Measurements from ENCODE around the gene NFE2L1.
A peak's percentile ranks its signal among the peaks of the same experiment; 100 is the strongest.

NFE2L1 gene

GRCh38 chr17:48023400-48024148, 24.6 kb upstream of the NFE2L1 start:
- Histone ChIP-seq H3K9me3 (ENCODE audit: control insufficient read depth in 1 of 2, low read length in 2 of 2) (no peaks in the 10 kb centered on the region), H3K27me3 (ENCODE audit: control insufficient read depth in 1 of 2, insufficient read depth in 2 of 2, low read length in 2 of 2) (peaks cover 11 to 17% of the 10 kb centered on the region in 2 donors), H3K4me1 (ENCODE audit: control insufficient read depth in 1 of 2, insufficient read depth in 2 of 2, low read length in 2 of 2) (peaks cover 31 to 37% of the 10 kb centered on the region in 2 donors), H3K27ac (ENCODE audit: low read depth, low read length) (no peak overlapping the region), H3K9ac (ENCODE audit: low read depth in 1 of 2, low read length in 2 of 2) (peak overlapping the region in 1 of 2 donors; percentile 25), H3K4me3 (ENCODE audit: low read depth in 1 of 2, low read length in 2 of 2) (peak overlapping the region; percentile 71 to 76), H3K36me3 (ENCODE audit: control insufficient read depth in 1 of 2, insufficient read depth in 2 of 2, low read length in 2 of 2) (no peaks in the 10 kb centered on the region)

GRCh38 chr17:48024149-48025039, 23.8 kb upstream of the NFE2L1 start:
- Histone ChIP-seq H3K27me3 (ENCODE audit: control insufficient read depth in 1 of 2, insufficient read depth in 2 of 2, low read length in 2 of 2) (peaks cover 11 to 17% of the 10 kb centered on the region in 2 donors), H3K36me3 (ENCODE audit: control insufficient read depth in 1 of 2, insufficient read depth in 2 of 2, low read length in 2 of 2) (no peaks in the 10 kb centered on the region), H3K4me1 (ENCODE audit: control insufficient read depth in 1 of 2, insufficient read depth in 2 of 2, low read length in 2 of 2) (peaks cover 31 to 37% of the 10 kb centered on the region in 2 donors), H3K9me3 (ENCODE audit: control insufficient read depth in 1 of 2, low read length in 2 of 2) (no peaks in the 10 kb centered on the region), H3K27ac (ENCODE audit: low read depth, low read length) (no peak overlapping the region), H3K9ac (ENCODE audit: low read depth in 1 of 2, low read length in 2 of 2) (peak overlapping the region in 1 of 2 donors; percentile 20), H3K4me3 (ENCODE audit: low read depth in 1 of 2, low read length in 2 of 2) (peak overlapping the region; percentile 71 to 76)

GRCh38 chr17:48025040-48025903, 22.9 kb upstream of the NFE2L1 start:
- peak overlapping the region; percentile 78 to 84 for H3K4me3 ChIP-seq (ENCODE audit: low read depth in 1 of 2, low read length in 2 of 2)
- H3K27me3 ChIP-seq (ENCODE audit: control insufficient read depth in 1 of 2, insufficient read depth in 2 of 2, low read length in 2 of 2): peaks cover 11 to 17% of the 10 kb centered on the region in 2 donors
- H3K36me3 ChIP-seq (ENCODE audit: control insufficient read depth in 1 of 2, insufficient read depth in 2 of 2, low read length in 2 of 2): no peaks in the 10 kb centered on the region
- no peaks in the 10 kb centered on the region for H3K9me3 ChIP-seq (ENCODE audit: control insufficient read depth in 1 of 2, low read length in 2 of 2)
- H3K27ac ChIP-seq (ENCODE audit: low read depth, low read length): no peak overlapping the region
- peak overlapping the region; percentile 24 to 74 for H3K9ac ChIP-seq (ENCODE audit: low read depth in 1 of 2, low read length in 2 of 2)
- peaks cover 31 to 37% of the 10 kb centered on the region in 2 donors for H3K4me1 ChIP-seq (ENCODE audit: control insufficient read depth in 1 of 2, insufficient read depth in 2 of 2, low read length in 2 of 2)

GRCh38 chr17:48025904-48026501, 22.2 kb upstream of the NFE2L1 start:
- H3K4me1 ChIP-seq (ENCODE audit: control insufficient read depth in 1 of 2, insufficient read depth in 2 of 2, low read length in 2 of 2): peaks cover 31 to 37% of the 10 kb centered on the region in 2 donors

GRCh38 chr17:48026502-48027321, 21.4 kb upstream of the NFE2L1 start:
- Histone ChIP-seq H3K4me1 (ENCODE audit: control insufficient read depth in 1 of 2, insufficient read depth in 2 of 2, low read length in 2 of 2) (peaks cover 31 to 37% of the 10 kb centered on the region in 2 donors), H3K9me3 (ENCODE audit: control insufficient read depth in 1 of 2, low read length in 2 of 2) (no peaks in the 10 kb centered on the region), H3K9ac (ENCODE audit: low read depth in 1 of 2, low read length in 2 of 2) (peak overlapping the region in 1 of 2 donors; percentile 2), H3K27ac (ENCODE audit: low read depth, low read length) (no peak overlapping the region), H3K36me3 (ENCODE audit: control insufficient read depth in 1 of 2, insufficient read depth in 2 of 2, low read length in 2 of 2) (no peaks in the 10 kb centered on the region), H3K27me3 (ENCODE audit: control insufficient read depth in 1 of 2, insufficient read depth in 2 of 2, low read length in 2 of 2) (peaks cover 9 to 17% of the 10 kb centered on the region in 2 donors), H3K4me3 (ENCODE audit: low read depth in 1 of 2, low read length in 2 of 2) (no peak overlapping the region)

More at GRCh38 chr17:48025904-48026501, 22.2 kb upstream of the NFE2L1 start:
- H3K27ac ChIP-seq (ENCODE audit: low read depth, low read length): no peak overlapping the region
- H3K36me3 ChIP-seq (ENCODE audit: control insufficient read depth in 1 of 2, insufficient read depth in 2 of 2, low read length in 2 of 2): no peaks in the 10 kb centered on the region
- H3K4me3 ChIP-seq (ENCODE audit: low read depth in 1 of 2, low read length in 2 of 2): peak overlapping the region; percentile 78 to 84
- H3K27me3 ChIP-seq (ENCODE audit: control insufficient read depth in 1 of 2, insufficient read depth in 2 of 2, low read length in 2 of 2): peaks cover 9 to 17% of the 10 kb centered on the region in 2 donors
- H3K9ac ChIP-seq (ENCODE audit: low read depth in 1 of 2, low read length in 2 of 2): peak overlapping the region; percentile 2 to 24
- no peaks in the 10 kb centered on the region for H3K9me3 ChIP-seq (ENCODE audit: control insufficient read depth in 1 of 2, low read length in 2 of 2)

- H3K4me3 ChIP-seq (ENCODE audit: low read depth in 1 of 2, low read length in 2 of 2): no peak overlapping the region
- peaks cover 31 to 37% of the 10 kb centered on the region in 2 donors for H3K4me1 ChIP-seq (ENCODE audit: control insufficient read depth in 1 of 2, insufficient read depth in 2 of 2, low read length in 2 of 2)
- H3K27ac ChIP-seq (ENCODE audit: low read depth, low read length): no peak overlapping the region
- peaks cover 10 to 15% of the 10 kb centered on the region in 2 donors for H3K27me3 ChIP-seq (ENCODE audit: control insufficient read depth in 1 of 2, insufficient read depth in 2 of 2, low read length in 2 of 2)
- H3K9ac ChIP-seq (ENCODE audit: low read depth in 1 of 2, low read length in 2 of 2): no peak overlapping the region
- no peaks in the 10 kb centered on the region for H3K36me3 ChIP-seq (ENCODE audit: control insufficient read depth in 1 of 2, insufficient read depth in 2 of 2, low read length in 2 of 2)
- no peaks in the 10 kb centered on the region for H3K9me3 ChIP-seq (ENCODE audit: control insufficient read depth in 1 of 2, low read length in 2 of 2)
Observed at GRCh38 chr17:48027322-48027981, 20.7 kb upstream of the NFE2L1 start.

- no peak overlapping the region for H3K27ac ChIP-seq (ENCODE audit: low read depth, low read length)
- peaks cover 26 to 32% of the 10 kb centered on the region in 2 donors for H3K4me1 ChIP-seq (ENCODE audit: control insufficient read depth in 1 of 2, insufficient read depth in 2 of 2, low read length in 2 of 2)
- no peaks in the 10 kb centered on the region for H3K9me3 ChIP-seq (ENCODE audit: control insufficient read depth in 1 of 2, low read length in 2 of 2)
- peaks cover 10 to 16% of the 10 kb centered on the region in 2 donors for H3K27me3 ChIP-seq (ENCODE audit: control insufficient read depth in 1 of 2, insufficient read depth in 2 of 2, low read length in 2 of 2)
- no peak overlapping the region for H3K9ac ChIP-seq (ENCODE audit: low read depth in 1 of 2, low read length in 2 of 2)
- H3K4me3 ChIP-seq (ENCODE audit: low read depth in 1 of 2, low read length in 2 of 2): no peak overlapping the region
- H3K36me3 ChIP-seq (ENCODE audit: control insufficient read depth in 1 of 2, insufficient read depth in 2 of 2, low read length in 2 of 2): no peaks in the 10 kb centered on the region
Observed at GRCh38 chr17:48028736-48029135, 19.4 kb upstream of the NFE2L1 start.

- no peak overlapping the region for H3K9ac ChIP-seq (ENCODE audit: low read depth in 1 of 2, low read length in 2 of 2)
- no peaks in the 10 kb centered on the region for H3K36me3 ChIP-seq (ENCODE audit: control insufficient read depth in 1 of 2, insufficient read depth in 2 of 2, low read length in 2 of 2)
- H3K27me3 ChIP-seq (ENCODE audit: control insufficient read depth in 1 of 2, insufficient read depth in 2 of 2, low read length in 2 of 2): peaks cover 9 to 16% of the 10 kb centered on the region in 2 donors
- H3K9me3 ChIP-seq (ENCODE audit: control insufficient read depth in 1 of 2, low read length in 2 of 2): no peaks in the 10 kb centered on the region
- H3K4me3 ChIP-seq (ENCODE audit: low read depth in 1 of 2, low read length in 2 of 2): no peak overlapping the region
- peaks cover 12 to 16% of the 10 kb centered on the region in 2 donors for H3K4me1 ChIP-seq (ENCODE audit: control insufficient read depth in 1 of 2, insufficient read depth in 2 of 2, low read length in 2 of 2)
- H3K27ac ChIP-seq (ENCODE audit: low read depth, low read length): no peak overlapping the region
Observed at GRCh38 chr17:48030531-48030930, 17.6 kb upstream of the NFE2L1 start.
